Colonic mucosa (tissue), 4 donors: ENCODE data around the gene P4HB. TPM values are rescaled to one million over a fixed set of nuclear protein-coding genes. Genes with fewer than 3 reads are reported as not detected.

Experiments
- DNase-seq: peaks from one replicate; pipeline ENCODE4 v3.0.0-alpha.2; 2020
- H3K27ac ChIP-seq: fragments of 200-600 bp; one replicate; pipeline ENCODE4 v1.8.0; 2021
- H3K27me3 ChIP-seq: fragments of 200-600 bp; one replicate; pipeline ENCODE4 v1.8.0; 2021
- H3K36me3 ChIP-seq: fragments of 200-600 bp; one replicate; pipeline ENCODE4 v1.8.0; 2021
- H3K4me1 ChIP-seq: fragments of 200-600 bp; one replicate; pipeline ENCODE4 v1.8.0; 2021; ENCODE audit warnings: mild to moderate bottlenecking
- H3K4me3 ChIP-seq: fragments of 200-600 bp; one replicate; pipeline ENCODE4 v1.8.0; 2021
- H3K9ac ChIP-seq, 2 donors: one replicate each; pipeline ENCODE4 v1.7.0; 2013; ENCODE audit warnings: control low read depth in 2 of 2, low read depth in 2 of 2, low read length in 2 of 2
- H3K9me3 ChIP-seq: fragments of 200-600 bp; one replicate; pipeline ENCODE4 v1.8.0; 2021
- CTCF ChIP-seq: fragments of 200-600 bp; IDR thresholded peaks from one replicate; pipeline ENCODE4 v1.8.0; 2022; ENCODE audit warnings: antibody characterized with exemption, mild to moderate bottlenecking
- intact Hi-C: fragments of 100-400 bp; cut with DNase I; formaldehyde crosslinking; loops from one replicate; pipeline ENCODE4 v1.14.1; 2022
- total RNA-seq, 2 donors: library from RNA; stranded (reverse); fragmentation: NEBNext Ultra II Directional in 1 of 2; extraction: Animal tissue kit (Norgen Biotek cat#: 25700) in 1 of 2; gene quantifications; one replicate each; pipeline ENCODE4 v1.2.1, GENCODE V29; 2021
- donor health status: healthy.
- donor health status: DM: no; HTN: no; CAD: no.
- donor health status: DM: no; HTN: no; CAD: no.

P4HB gene
- total RNA-seq, 2 donors from 2014 or later: 719 to 1,051 TPM

- Histone ChIP-seq H3K4me3 (no peak overlapping the region), H3K9ac (peak overlapping the region in 1 of 2 donors; percentile 99), H3K4me1 (peaks cover 41% of the 10 kb centered on the region), H3K36me3 (no peaks in the 10 kb centered on the region), H3K27me3 (no peaks in the 10 kb centered on the region), H3K27ac (peak overlapping the region; percentile 80), H3K9me3 (no peaks in the 10 kb centered on the region)
- intact Hi-C loops: no loop called here
- no peak for DNase-seq
- TF ChIP-seq CTCF: no peak
Observed at GRCh38 chr17:81868674-81869220, 8.4 kb upstream of the P4HB start.

- H3K9me3 ChIP-seq: no peaks in the 10 kb centered on the region
- H3K4me1 ChIP-seq: peaks cover 41% of the 10 kb centered on the region
- no peak for DNase-seq
- H3K9ac ChIP-seq: peak overlapping the region; percentile 52 to 86
- H3K27ac ChIP-seq: peak overlapping the region; percentile 80
- no peak overlapping the region for H3K4me3 ChIP-seq
- intact Hi-C loops: no loop called here
- TF ChIP-seq CTCF: no peak
- H3K27me3 ChIP-seq: no peaks in the 10 kb centered on the region
- H3K36me3 ChIP-seq: no peaks in the 10 kb centered on the region
Observed at GRCh38 chr17:81867991-81868673, 7.8 kb upstream of the P4HB start.

GRCh38 chr17:81867170-81867990, 7.0 kb upstream of the P4HB start:
- intact Hi-C loops: no loop called here
- Histone ChIP-seq H3K9ac (peak overlapping the region; percentile 38 to 86), H3K4me3 (no peak overlapping the region), H3K27ac (peak overlapping the region; percentile 80), H3K9me3 (no peaks in the 10 kb centered on the region), H3K27me3 (no peaks in the 10 kb centered on the region), H3K4me1 (peaks cover 40% of the 10 kb centered on the region), H3K36me3 (no peaks in the 10 kb centered on the region)
- no peak for TF ChIP-seq CTCF
- DNase-seq: peak; percentile 69

GRCh38 chr17:81866440-81867169, 6.3 kb upstream of the P4HB start:
- DNase-seq: no peak
- Histone ChIP-seq H3K4me3 (no peak overlapping the region), H3K27ac (peak overlapping the region; percentile 80), H3K27me3 (no peaks in the 10 kb centered on the region), H3K36me3 (no peaks in the 10 kb centered on the region), H3K9me3 (no peaks in the 10 kb centered on the region), H3K9ac (peak overlapping the region; percentile 38 to 86), H3K4me1 (peaks cover 39% of the 10 kb centered on the region)
- no peak for TF ChIP-seq CTCF
- intact Hi-C loops: no loop called here

- Histone ChIP-seq H3K27me3 (no peaks in the 10 kb centered on the region), H3K36me3 (no peaks in the 10 kb centered on the region), H3K4me1 (peaks cover 39% of the 10 kb centered on the region), H3K9ac (peak overlapping the region; percentile 48 to 86), H3K27ac (peak overlapping the region; percentile 80), H3K4me3 (no peak overlapping the region), H3K9me3 (no peaks in the 10 kb centered on the region)
- no peak for TF ChIP-seq CTCF
- DNase-seq: peak; percentile 97
- intact Hi-C loops: no loop called here
Observed at GRCh38 chr17:81865733-81866439, 5.6 kb upstream of the P4HB start.
